ENCODE results near the gene NSD1.
"Not testable (repeated sequence)": the region's sequence is repeated elsewhere in the genome, so short reads cannot be mapped to it uniquely, and the experiment has no call there.

The NSD1 gene

DNA sequence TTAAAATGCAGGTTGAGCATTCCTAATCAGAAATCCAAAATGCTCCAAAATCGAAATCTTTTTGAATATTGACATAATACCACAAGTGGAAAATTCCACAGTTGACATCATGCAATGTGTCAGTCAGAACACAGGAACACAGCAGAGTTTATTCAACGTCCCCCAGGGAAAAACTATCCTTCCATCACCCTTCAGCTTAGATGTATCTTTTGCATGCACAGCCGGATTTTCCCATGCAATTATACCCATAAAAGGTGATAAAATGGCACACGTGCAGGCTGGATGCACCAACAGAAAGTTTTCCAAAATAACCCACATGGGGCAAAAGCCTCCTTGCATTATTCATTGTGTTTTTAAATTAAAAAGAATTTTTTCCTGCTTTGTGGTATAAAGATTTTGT is 98.8 kb downstream of the NSD1 start:
- DNase-seq: no peak

DNA sequence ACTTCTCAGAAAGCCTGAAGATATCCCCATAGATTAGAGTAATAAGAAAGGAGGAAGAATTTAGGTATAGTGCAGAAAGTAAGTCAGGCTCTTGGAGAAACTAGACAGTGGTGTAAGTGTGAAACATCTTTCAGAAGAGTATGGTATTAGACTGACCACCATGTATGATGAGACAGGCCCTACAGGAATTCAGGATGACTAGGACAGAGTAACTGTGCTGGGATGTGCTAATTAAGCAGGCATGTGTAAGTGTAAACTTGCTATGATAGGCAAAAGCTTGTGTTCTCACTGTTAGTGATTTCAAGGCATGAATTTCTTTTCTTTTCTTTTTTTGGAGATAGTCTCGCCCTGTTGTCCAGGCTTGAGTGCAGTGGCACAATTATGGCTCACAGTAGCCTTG is 99.2 kb downstream of the NSD1 start:
- DNase-seq: no peak

DNA sequence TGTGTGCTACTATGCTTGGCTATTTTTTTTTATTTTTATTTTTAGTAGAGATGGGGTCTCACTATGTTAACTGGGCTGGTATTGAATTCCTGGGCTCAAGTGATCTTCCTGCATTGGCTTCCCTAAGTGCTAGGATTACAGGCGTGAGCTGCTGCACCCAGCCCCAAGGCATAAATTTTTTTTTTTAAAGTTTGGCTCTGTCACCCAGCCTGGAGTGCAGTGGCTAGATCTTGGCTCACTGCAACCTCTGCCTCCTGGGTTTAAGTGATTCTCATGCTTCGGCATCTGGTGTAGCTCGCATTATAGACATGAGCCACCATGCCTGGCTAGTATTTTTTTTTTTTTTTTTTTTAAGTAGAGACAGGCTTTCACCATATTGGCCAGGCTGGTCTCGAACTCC is 99.6 kb downstream of the NSD1 start:
- no peak for DNase-seq

DNA sequence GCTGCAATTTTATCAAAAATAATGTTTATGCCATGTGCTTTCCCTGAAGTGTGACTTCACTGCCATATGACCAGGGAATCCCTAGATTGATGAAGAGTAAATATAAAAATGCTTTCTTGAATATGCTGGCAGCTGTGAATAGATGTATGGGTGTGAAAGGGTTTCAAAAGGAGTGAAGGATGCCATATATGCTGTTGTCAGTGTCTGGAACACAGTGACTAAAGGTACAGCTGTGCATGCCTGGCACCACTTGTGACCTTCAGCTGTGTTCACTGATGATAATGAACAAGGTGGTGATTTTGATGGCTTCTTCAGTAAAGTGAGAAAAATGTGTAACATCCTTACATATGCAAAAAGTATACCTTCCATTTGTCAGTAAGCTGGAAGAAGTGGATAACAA is 100.2 kb downstream of the NSD1 start:
- no peak for DNase-seq

DNA sequence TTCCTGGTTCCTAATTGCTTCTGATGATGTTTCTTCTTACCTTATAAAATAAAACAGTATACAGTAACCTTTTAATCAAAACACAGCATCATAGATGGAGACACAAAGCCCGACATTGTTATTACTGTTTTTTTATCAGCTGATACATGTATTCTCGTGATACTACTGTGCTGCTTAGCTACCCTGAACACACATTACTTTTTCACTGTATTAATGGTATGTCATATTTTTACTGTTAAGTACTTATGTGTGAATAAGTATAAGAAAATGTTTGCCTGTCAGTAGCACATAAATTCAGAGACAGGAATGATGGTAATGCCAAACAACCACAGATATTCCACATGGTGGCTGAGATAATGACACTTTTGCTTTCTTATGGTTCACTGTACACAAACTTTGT is 101.3 kb downstream of the NSD1 start:
- no peak for DNase-seq

DNA sequence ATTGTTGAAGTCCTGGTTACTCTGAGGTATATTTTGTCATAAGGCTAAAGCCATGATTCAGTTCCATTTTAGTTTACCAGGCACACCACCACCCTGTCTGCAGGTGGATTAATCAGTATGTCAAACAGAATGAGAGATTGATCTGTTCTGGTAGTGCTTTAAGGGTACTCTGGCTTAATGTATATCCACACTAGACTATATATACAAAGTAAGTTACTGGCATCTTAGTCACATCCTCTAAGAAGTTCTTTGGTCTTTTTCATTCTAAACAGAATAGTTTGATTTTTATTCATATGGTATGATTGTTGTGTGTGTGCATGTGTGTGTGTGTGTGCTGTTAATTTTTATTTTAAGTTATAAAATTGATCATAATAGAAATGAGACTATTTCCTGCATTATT is 108.2 kb downstream of the NSD1 start:
- DNase-seq: no peak

DNA sequence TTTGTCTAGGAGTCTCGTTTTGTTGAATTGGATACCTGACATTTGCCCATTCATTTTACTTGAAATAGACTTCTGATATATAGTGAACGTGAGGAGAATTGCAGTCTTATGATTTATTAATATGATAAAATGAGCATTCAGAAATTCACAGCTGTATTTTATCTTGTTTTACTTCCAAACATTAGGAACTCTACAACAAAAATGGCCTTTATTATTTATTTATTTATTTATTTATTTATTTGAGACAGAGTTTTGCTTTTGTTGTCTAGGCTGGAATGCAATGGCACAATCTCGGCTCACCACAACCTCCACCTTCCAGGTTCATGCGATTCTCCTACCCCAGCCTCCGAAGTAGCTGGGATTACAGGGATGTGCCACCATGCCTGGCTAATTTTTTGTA is 108.7 kb downstream of the NSD1 start:
- no peak for DNase-seq

DNA sequence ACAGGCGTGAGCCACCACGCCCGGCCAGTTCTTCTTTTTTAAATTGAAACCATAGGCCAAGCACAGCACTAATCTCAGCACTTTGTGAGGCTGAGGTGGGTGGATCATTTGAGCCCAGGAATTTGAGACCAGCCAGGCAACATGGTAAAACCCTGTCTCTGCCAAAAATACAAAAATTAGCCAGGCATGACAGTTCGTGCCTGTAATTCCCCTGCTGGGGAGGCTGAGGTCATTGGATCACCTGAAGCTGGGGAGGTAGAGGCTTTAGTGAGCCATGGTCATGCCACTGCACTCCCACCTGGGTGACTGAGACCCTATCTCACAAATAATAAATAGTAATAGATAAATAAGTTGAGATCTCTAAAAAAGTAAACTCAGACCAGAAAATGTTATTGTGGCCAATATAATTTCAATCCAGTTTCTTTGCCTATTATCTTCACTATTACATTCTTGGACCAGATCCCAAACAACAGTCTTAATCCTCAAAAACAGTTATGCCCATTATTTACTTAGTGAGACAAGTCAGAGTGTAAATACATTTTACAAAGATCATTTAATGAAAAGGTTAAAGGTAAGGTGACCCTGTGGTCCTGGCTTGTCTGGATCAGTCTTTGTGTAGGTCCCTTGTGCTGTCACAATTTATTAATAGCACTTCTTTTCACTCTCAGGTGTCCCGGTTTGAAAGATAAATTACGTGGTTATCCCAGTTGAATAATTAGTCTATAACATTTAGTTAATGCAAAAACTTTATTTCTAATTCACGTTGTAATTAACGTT is 116.4 kb downstream of the NSD1 start:
- DNase-seq: no peak

GRCh38 chr5:177253252-177253651 is 119.7 kb downstream of the NSD1 start:
- no peak for DNase-seq

DNA sequence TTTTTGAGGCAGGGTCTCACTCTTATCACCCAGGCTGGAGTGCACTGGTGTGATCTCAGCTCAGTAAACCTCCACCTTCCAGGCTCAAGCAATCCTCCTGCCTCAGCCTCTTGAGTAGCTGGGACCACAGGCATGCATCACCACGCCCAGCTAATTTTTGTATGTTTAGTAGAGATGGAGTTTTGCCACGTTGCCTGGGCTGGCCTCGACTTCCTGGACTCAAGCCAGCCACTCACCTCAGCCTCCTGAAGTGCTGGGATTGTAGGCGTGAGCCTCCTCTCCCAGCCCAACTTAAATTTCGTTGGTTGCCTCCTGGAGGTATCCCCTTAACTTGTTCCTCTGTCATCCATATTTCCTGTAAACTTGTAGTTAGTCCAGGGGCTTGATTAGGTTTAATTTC is 122.7 kb downstream of the NSD1 start:
- DNase-seq: no peak

DNA sequence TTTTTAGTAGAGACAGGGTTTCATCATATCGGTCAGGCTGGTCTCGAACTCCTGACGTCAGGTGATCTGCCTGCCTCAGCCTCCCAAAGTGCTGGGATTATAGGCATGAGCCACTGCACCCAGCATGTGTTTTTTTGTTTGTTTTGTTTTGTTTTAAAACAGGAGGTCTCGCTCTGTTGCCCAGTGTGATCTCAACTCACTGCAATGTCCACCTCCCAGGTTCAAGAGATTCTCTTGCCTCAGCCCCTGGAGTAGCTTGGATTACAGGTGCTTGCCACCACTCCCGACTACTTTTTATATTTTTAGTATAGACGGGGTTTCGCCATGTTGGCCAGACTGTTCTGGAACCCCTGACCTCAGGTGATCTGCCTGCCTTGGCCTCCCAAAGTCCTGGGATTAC is 125.1 kb downstream of the NSD1 start:
- DNase-seq: not testable (repeated sequence)

- no peak for DNase-seq
Observed at GRCh38 chr5:177260961-177261360, 127.4 kb downstream of the NSD1 start.

DNA sequence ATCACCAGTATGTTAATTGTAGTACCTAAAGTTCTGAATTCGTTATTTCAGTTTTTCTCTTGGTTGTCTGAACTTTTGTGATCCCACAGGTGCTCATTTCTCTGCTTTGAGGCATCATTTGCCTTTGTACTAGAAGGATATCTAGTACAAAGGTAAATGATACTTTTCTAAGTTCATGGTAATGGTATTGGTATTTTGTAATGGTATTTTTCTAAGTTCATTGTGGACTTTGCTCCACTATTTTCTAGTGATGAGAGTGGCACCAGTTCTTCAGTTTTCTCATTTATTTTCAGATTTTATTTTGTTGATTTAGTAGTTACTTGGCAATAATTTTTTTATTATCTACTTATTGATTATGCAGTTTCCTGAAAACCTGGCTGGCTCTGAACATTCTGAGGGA is 127.9 kb downstream of the NSD1 start:
- no peak for DNase-seq

GRCh38 chr5:177264178-177264577 is 130.6 kb downstream of the NSD1 start:
- no peak for DNase-seq

- DNase-seq: no peak
Observed at GRCh38 chr5:177265395-177265794, 131.8 kb downstream of the NSD1 start.

GRCh38 chr5:177269232-177269895 is 135.8 kb downstream of the NSD1 start:
- DNase-seq: no peak

DNA sequence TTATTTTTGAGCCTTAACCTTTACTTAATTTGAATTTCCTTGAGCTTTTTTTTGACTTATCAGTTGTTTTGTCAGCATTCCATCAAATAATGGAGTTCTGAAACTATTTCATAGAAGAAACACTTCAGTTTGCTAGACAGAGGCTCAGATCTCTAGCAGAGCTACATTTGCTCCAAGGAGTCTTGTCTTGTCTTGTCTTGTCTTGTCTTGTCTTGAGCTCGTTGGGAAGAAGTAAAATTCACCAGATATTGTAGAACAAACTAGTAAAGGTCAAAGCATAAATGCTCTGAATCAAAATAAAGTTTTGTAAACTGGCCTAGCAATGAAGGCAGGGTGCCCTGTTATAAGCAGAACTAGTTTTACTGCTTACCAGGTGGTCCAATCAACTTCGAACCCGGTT is 136.4 kb downstream of the NSD1 start:
- no peak for DNase-seq

GRCh38 chr5:177270653-177271052 is 137.1 kb downstream of the NSD1 start:
- no peak for DNase-seq

DNA sequence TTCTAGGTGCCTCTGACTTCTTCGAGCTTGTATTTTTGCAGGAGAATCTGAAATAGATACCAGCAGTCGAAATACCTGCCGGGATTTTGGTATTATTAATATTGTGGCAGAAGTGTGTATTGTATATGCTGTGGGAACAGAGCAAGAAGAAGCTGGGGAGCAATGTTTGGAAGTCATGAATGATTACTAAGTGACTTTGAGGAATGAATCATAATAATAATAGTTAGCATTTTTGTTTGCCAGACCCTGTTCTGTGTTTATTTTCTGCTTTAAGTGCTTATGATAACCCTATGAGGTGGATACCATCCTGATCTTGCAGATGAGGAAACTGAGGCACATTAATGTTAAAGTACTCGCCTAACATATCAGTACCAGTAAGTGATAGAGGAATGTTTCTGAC is 137.5 kb downstream of the NSD1 start:
- no peak for DNase-seq

DNA sequence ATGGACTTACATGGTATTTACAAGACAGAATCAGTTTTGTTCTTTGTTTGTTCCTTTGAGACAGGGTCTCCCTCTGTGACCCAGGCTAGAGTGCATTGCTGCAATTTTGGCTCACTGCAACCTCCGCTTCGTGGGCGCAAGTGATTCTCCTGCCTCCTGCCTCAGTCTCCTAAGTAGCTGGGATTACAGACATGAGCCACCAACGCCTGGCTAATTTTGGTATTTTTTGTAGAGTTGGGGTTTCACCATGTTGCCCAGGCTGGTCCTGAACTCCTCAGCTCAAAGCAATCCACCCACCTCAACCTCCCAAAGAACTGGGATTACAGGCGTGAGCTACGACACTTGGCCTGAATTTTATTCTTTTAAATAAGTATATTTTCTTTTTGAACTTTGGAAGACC is 142.3 kb downstream of the NSD1 start:
- DNase-seq: no peak

DNA sequence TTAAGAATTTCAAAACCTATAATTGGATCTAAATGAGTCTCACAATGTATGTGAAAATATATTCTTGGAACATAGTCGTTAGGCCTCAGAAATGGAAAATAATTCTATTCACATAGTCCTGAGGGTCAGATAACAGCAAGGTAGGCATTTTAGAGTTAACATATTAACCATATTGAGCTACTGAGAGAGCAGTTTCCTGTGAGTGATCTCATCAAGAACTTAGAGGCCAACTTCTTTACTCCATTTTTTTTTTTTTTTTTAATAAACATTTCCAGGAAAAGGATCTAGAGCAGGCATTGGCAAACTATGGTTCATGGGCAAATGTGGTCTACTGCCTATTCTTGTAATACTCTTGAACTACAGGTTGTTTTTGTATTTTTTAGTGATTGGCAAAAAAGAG is 143.3 kb downstream of the NSD1 start:
- no peak for DNase-seq

DNA sequence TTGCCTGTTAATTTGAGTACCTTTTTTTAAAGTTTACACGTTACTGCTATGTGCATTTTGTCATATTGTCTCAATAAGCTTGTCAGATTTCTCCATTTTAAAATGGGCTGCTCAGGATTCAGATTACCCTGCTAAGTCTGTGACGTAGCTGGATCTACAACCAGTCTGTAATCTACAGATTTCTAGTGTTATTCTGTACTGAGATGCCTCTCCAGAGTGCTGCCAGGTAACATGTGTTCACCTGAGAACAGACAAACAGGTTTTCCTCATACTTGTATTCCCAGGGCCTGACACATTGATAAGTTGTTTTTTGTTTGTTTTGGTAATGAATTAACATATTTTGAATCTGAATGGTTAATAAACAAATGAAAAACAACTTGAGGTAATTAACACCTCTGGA is 154.6 kb downstream of the NSD1 start:
- DNase-seq: no peak

GRCh38 chr5:177290816-177291596 is 157.4 kb downstream of the NSD1 start:
- no peak for DNase-seq

DNA sequence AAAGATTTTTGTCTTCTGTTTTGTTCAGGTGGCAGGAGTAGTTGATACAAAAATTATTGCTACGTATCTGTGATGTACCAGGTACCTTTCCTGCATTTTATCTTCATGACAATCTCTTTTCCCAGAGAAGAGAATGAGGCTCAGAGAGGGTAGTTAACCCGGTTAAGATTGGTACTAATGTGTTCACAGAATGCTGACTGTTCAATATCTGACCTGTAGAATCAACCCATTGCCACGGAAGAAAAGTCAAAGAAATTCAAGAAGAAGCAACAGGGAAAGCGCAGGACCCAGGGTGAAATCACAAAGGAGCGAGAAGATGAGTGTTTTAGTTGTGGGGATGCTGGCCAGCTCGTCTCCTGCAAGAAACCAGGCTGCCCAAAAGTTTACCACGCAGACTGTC is 158.2 kb downstream of the NSD1 start:
- no peak for DNase-seq

Measured in CD4-positive, alpha-beta T cell treated with Interleukin-21 for 1 hour (primary cell).